ENCODE data around the gene GATAD2A. TPM values are rescaled to one million over a fixed set of nuclear protein-coding genes. Genes with fewer than 3 reads are reported as not detected.

GATAD2A gene
- total and polyA plus RNA-seq, 9 of the 15 experiments (the other 6 are each of a cell fraction or from before 2014, with no cell fraction given): 2.4 to 226 (median 44.2) TPM

DNA sequence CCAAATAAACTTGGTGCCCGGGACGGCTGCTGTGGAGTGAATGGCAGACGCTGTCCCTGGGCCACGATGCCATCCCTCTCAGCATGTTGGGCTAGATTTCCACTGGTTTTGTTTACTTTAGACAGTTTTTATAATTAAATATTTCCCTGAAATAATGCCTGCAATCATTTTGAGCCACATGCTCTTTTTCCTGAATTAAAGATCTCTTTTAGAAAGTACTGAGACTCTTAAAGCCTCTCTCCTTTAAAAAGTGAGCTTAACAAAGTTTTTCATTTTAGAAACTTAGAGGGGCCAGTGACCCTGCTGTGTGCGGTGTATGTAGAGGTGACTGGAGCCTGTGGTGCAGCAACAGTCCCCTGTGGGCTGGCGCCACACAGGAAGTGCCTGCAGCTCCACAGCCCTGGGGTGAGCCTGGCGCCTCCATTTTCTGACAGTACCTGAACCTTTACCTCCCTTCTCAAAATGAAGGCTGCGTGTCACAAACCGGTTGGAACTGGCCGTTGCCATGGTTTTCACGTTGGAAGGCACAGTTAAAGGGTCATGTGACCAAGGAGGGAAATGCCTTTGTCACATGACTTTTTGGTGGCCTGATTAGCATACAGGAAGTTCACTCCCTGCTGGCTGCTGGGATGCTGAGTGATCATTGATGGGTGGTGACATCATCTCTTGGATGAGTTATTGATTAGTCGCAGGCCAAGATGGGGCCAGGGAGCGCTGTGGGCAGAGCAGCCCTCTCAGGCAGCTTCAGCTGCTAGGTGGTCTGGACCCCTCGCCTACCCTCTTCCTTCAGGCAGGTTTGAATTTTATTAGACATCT, 83.6 kb downstream of the GATAD2A start:
- POLR2A ChIA-PET: interaction anchor here (0.6 to 2.3 kb wide), 4 partner anchors 13 to 156 kb away, joined by 3 to 11 read pairs (median 5); no protein-coding TSS in a partner anchor
- Histone ChIP-seq H2AFZ (ENCODE audit: low read depth, low read length) (0 out of 2 replicates have a peak overlapping the region, but pooled peaks have one; percentile 1), H3K4me2 (ENCODE audit: insufficient read depth, low read length) (peak overlapping the region; percentile 53), H3K4me3 (no peak overlapping the region; the same call in 1 of the 2 replicates), H4K20me1 (replicated peaks; ENCODE audit: control insufficient read depth, insufficient read depth, low read length) (peaks cover 26% of the 10 kb centered on the region), H3K27me3 (ENCODE audit: control insufficient read depth in 2 of 2, insufficient read depth in 2 of 2, low read length in 2 of 2) (no peaks in the 10 kb centered on the region), H3K27ac (ENCODE audit: extremely low read depth, low read depth, low read length) (peak overlapping the region; percentile 90), H3K9me3 (replicated peaks; ENCODE audit: control insufficient read depth, insufficient read depth, low read depth, low read length) (no peaks in the 10 kb centered on the region), H3K9ac (ENCODE audit: insufficient read depth in 1 of 2, low read depth in 2 of 2, low read length in 2 of 2) (peak overlapping the region; percentile 66 to 87), H3K36me3 (ENCODE audit: control insufficient read depth, insufficient read depth, low read length) (peaks cover 71% of the 10 kb centered on the region), H3K79me2 (ENCODE audit: control insufficient read depth, insufficient read depth, low read length) (peaks cover 83% of the 10 kb centered on the region), H3K9me1 (ENCODE audit: control insufficient read depth, insufficient read depth, low read length) (peaks cover 4% of the 10 kb centered on the region), H3K4me1 (replicated peaks in 1 of 2; ENCODE audit: control insufficient read depth in 2 of 2, insufficient read depth in 2 of 2, low read length in 2 of 2) (peaks cover 38 to 54% of the 10 kb centered on the region in 2 experiments)
- 19% methylated on average over 14 of the region's 14 CpGs for WGBS (ENCODE audit: insufficient coverage, low coverage, missing lambda C conversion rate)
- DNase-seq (ENCODE audit: extremely low read depth in 1 of 4, low spot score in 3 of 4) (peak; percentile 78 to 94 (median 82)), ATAC-seq (peak; percentile 83), FAIRE-seq (peak; percentile 99)
- CTCF ChIA-PET (ENCODE audit: low intra/inter-chr PET ratio): interaction anchor here (0.6 to 2.7 kb wide), 5 partner anchors 119 to 343 kb away, joined by 4 to 18 read pairs (median 7); no protein-coding TSS in a partner anchor
- BruUV-seq (replicated peaks): TSS peak; percentile 48
- intact Hi-C loops (cut with micrococcal nuclease) (loop anchor here (1.0 to 5.0 kb wide), 4 partner anchors 44 to 123 kb away; partner anchors contain the start of gene GATAD2A), in situ Hi-C loops (cut with MboI) (no loop called here)
- TF ChIP-seq, protein P1, sequence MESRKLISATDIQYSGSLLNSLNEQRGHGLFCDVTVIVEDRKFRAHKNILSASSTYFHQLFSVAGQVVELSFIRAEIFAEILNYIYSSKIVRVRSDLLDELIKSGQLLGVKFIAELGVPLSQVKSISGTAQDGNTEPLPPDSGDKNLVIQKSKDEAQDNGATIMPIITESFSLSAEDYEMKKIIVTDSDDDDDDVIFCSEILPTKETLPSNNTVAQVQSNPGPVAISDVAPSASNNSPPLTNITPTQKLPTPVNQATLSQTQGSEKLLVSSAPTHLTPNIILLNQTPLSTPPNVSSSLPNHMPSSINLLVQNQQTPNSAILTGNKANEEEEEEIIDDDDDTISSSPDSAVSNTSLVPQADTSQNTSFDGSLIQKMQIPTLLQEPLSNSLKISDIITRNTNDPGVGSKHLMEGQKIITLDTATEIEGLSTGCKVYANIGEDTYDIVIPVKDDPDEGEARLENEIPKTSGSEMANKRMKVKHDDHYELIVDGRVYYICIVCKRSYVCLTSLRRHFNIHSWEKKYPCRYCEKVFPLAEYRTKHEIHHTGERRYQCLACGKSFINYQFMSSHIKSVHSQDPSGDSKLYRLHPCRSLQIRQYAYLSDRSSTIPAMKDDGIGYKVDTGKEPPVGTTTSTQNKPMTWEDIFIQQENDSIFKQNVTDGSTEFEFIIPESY (CRISPR knock-in tag; IDR thresholded peaks at IDR 0.05): peak; percentile 49; the same call in 1 of the 2 replicates
- peak; percentile 95 for TF ChIP-seq MEIS2 (IDR thresholded peaks at IDR 0.05; ENCODE audit: partially characterized antibody)
- TF ChIP-seq POLR2AphosphoS2 (IDR thresholded peaks at IDR 0.05; ENCODE audit: low read length): no peak
- peak; percentile 10; the same call in 1 of the 2 replicates for TF ChIP-seq MECOM (CRISPR knock-in tag; IDR thresholded peaks at IDR 0.05)
- peak; percentile 25; the same call in 1 of the 2 replicates for TF ChIP-seq EGR1 (conservative IDR thresholded peaks at IDR 0.05)
- TF ChIP-seq NR2C2 (CRISPR knock-in tag; IDR thresholded peaks at IDR 0.05): no peak
- TF ChIP-seq NR2C2 (tag; IDR thresholded peaks at IDR 0.05): peak; percentile 82
- peak; percentile 42; the same call in 1 of the 2 replicates for TF ChIP-seq SUPT5H (IDR thresholded peaks at IDR 0.05)
- TF ChIP-seq, protein P2, sequence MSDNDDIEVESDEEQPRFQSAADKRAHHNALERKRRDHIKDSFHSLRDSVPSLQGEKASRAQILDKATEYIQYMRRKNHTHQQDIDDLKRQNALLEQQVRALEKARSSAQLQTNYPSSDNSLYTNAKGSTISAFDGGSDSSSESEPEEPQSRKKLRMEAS (CRISPR knock-in tag; IDR thresholded peaks at IDR 0.05): peak; percentile 62
- TF ChIP-seq FOXJ2 (tag; IDR thresholded peaks at IDR 0.05): peak; percentile 71
- TF ChIP-seq MAZ (CRISPR knock-in tag; conservative IDR thresholded peaks at IDR 0.05 in 1 of 2, IDR thresholded peaks at IDR 0.05 in 1 of 2): 0 out of 4 replicates have a peak, but pooled peaks of 1 of the 2 experiments have one; percentile 40
- TF ChIP-seq RBFOX2 (IDR thresholded peaks at IDR 0.05; ENCODE audit: low read depth, low read length): peak; percentile 74
- peak; percentile 65 for TF ChIP-seq FOS (IDR thresholded peaks at IDR 0.05; ENCODE audit: extremely low read depth, insufficient read length)
- peak; percentile 26; the same call in 1 of the 2 replicates for TF ChIP-seq PHF8 (IDR thresholded peaks at IDR 0.05; ENCODE audit: borderline replicate concordance, low read length)
- TF ChIP-seq TAF7 (tag; IDR thresholded peaks at IDR 0.05): peak; percentile 64; the same call in 1 of the 2 replicates
- TF ChIP-seq, protein P3, sequence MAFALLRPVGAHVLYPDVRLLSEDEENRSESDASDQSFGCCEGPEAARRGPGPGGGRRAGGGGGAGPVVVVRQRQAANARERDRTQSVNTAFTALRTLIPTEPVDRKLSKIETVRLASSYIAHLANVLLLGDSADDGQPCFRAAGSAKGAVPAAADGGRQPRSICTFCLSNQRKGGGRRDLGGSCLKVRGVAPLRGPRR (CRISPR knock-in tag; IDR thresholded peaks at IDR 0.05): no peak
